DOHH2 (cell line): ENCODE results near the gene RHOXF2B.
"Not testable (repeated sequence)": the region's sequence is repeated elsewhere in the genome, so short reads cannot be mapped to it uniquely, and the experiment has no call there.

Experiments
- H3F3A ChIP-seq: fragments of 200-600 bp; sonication (generic), shearing (Covaris generic); 2 replicates; pipeline ENCODE4 v1.6.0; 2016; ENCODE audit warnings: antibody characterized with exemption, mild to moderate bottlenecking; ENCODE audit not compliant: control insufficient read depth, insufficient read depth
- H3K27ac ChIP-seq: fragments of 200-600 bp; sonication (generic); 2 replicates; pipeline ENCODE4 v1.5.1; 2014; ENCODE audit warnings: low read depth, mild to moderate bottlenecking, low read length, moderate library complexity
- H3K27me3 ChIP-seq: fragments of 200-600 bp; sonication (generic); 2 replicates; pipeline ENCODE4 v1.6.1; 2014; ENCODE audit warnings: mild to moderate bottlenecking, low read length, mixed read lengths; ENCODE audit not compliant: control insufficient read depth
- H3K36me3 ChIP-seq: fragments of 200-600 bp; sonication (generic); 2 replicates; pipeline ENCODE4 v1.6.1; 2014; ENCODE audit warnings: mild to moderate bottlenecking, low read length, moderate library complexity, mixed read lengths; ENCODE audit not compliant: control insufficient read depth
- H3K4me1 ChIP-seq: fragments of 200-600 bp; sonication (generic); 2 replicates; pipeline ENCODE4 v1.6.1; 2014; ENCODE audit warnings: mild to moderate bottlenecking, low read length, mixed read lengths; ENCODE audit not compliant: control insufficient read depth
- H3K4me2 ChIP-seq: fragments of 200-600 bp; sonication (generic); 2 replicates; pipeline ENCODE4 v1.6.0; 2014; ENCODE audit warnings: mild to moderate bottlenecking, low read length, moderate library complexity
- H3K4me3 ChIP-seq: fragments of 200-600 bp; sonication (generic); 2 replicates; pipeline ENCODE4 v1.5.1; 2014; ENCODE audit warnings: mild to moderate bottlenecking, low read length, mixed read lengths
- H3K79me2 ChIP-seq: fragments of 200-600 bp; sonication (generic); 2 replicates; pipeline ENCODE4 v1.6.1; 2014; ENCODE audit warnings: mild to moderate bottlenecking, low read length, mixed read lengths; ENCODE audit not compliant: control insufficient read depth
- H3K9me2 ChIP-seq: fragments of 200-600 bp; sonication (generic); replicated peaks from 2 replicates; pipeline ENCODE4 v1.6.1; 2014; ENCODE audit warnings: mild to moderate bottlenecking, low read length, mixed read lengths; ENCODE audit not compliant: control insufficient read depth
- H3K9me3 ChIP-seq: fragments of 200-600 bp; sonication (generic); 2 replicates; pipeline ENCODE4 v1.6.1; 2014; ENCODE audit warnings: antibody characterized with exemption, low read length, mixed read lengths; ENCODE audit not compliant: control insufficient read depth, insufficient read depth
- H4K20me1 ChIP-seq: fragments of 200-600 bp; sonication (generic); 2 replicates; pipeline ENCODE4 v1.6.0; 2014; ENCODE audit warnings: low read depth, mild to moderate bottlenecking, antibody characterized with exemption, low read length, moderate library complexity; ENCODE audit not compliant: control insufficient read depth, insufficient read depth
- CTCF ChIP-seq: fragments of 200-600 bp; sonication (generic); IDR thresholded peaks from one replicate; pipeline ENCODE4 v1.5.1; 2014; ENCODE audit warnings: antibody characterized with exemption, mild to moderate bottlenecking, low read depth, low read length; ENCODE audit not compliant: poor library complexity, severe bottlenecking
- EZH2phosphoT487 ChIP-seq: fragments of 200-600 bp; sonication (generic); IDR thresholded peaks from 2 replicates; pipeline ENCODE4 v1.6.1; 2017; ENCODE audit warnings: borderline replicate concordance, mild to moderate bottlenecking, antibody characterized with exemption, low read length, moderate library complexity, mixed read lengths

RHOXF2B gene

GRCh38 chrX:120090208-120090607, 12.7 kb upstream of the RHOXF2B start:
- Histone ChIP-seq H3K27me3 (no peaks in the 10 kb centered on the region), H3K4me2 (no peak overlapping the region), H3K4me1 (no peaks in the 10 kb centered on the region), H3K4me3 (no peak overlapping the region), H3F3A (no peaks in the 10 kb centered on the region), H3K36me3 (no peaks in the 10 kb centered on the region), H3K9me2 (no peaks in the 10 kb centered on the region), H4K20me1 (no peaks in the 10 kb centered on the region), H3K27ac (no peak overlapping the region), H3K9me3 (no peaks in the 10 kb centered on the region), H3K79me2 (no peaks in the 10 kb centered on the region)
- TF ChIP-seq EZH2phosphoT487, result no peak
- no peak for TF ChIP-seq CTCF

GRCh38 chrX:120087289-120088017, 10.0 kb upstream of the RHOXF2B start:
- Histone ChIP-seq H3K36me3 (no peaks in the 10 kb centered on the region), H3K4me3 (no peak overlapping the region), H3K27ac (no peak overlapping the region), H3K4me1 (no peaks in the 10 kb centered on the region), H4K20me1 (no peaks in the 10 kb centered on the region), H3K79me2 (no peaks in the 10 kb centered on the region), H3K9me2 (no peaks in the 10 kb centered on the region), H3F3A (no peaks in the 10 kb centered on the region), H3K9me3 (no peaks in the 10 kb centered on the region), H3K27me3 (no peaks in the 10 kb centered on the region), H3K4me2 (no peak overlapping the region)
- TF ChIP-seq CTCF, result no peak
- TF ChIP-seq EZH2phosphoT487, result no peak

DNA sequence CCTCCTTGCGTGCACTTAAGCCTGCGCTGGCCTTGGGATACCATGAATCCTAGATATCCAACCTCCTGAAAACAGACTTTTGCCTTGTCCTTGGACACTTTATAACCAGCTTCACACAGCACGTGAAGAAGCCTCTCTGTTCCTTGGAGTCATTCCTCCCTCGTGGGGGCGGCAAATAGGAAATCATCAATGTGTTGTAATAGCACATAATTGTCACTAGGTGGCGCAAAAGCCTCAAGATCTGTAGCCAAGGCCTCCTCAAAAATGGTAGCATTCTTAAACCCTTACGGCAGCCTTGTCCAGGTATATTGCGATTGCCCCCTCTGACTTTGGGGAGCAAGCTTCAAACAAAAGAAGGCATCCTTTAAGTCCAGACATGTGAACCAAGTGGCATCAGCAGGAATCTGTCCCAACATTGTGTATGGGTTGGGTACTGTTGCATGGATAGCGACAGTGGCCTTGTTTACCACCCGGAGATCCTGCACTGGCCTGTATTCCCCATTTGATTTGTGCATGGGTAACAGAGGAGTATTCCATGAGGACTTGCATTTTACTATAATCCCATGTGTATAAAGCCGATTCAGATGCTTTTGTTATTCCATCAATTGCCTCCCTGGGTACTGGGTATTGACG, 8.2 kb upstream of the RHOXF2B start:
- H3F3A ChIP-seq, H3K4me3 ChIP-seq, H3K79me2 ChIP-seq, H4K20me1 ChIP-seq, H3K9me2 ChIP-seq, H3K27me3 ChIP-seq, H3K4me1 ChIP-seq, H3K36me3 ChIP-seq, H3K9me3 ChIP-seq, H3K27ac ChIP-seq, H3K4me2 ChIP-seq: not testable (repeated sequence)

DNA sequence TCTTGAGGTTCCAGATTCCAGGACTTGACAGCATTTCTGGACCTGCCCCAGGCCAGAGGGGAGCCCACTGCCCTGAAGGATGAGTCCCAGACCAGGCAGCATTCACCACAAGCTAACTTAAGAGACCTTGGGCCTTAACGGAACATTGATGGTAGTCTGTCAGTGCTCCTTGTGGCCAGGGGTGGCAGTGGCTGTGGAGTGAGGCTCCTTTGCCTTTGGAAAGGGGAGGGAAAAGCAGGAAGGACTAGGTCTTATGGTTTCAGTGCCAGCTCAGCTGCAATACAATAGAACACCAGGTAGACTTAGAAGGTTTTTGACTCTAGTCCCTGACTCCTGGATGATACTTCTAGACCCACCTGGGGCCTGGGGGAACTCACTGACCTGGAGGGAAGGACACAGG, 11.3 kb downstream of the RHOXF2B start:
- H3K9me2 ChIP-seq, H3K4me1 ChIP-seq, H3F3A ChIP-seq, H3K36me3 ChIP-seq, H3K27ac ChIP-seq, H3K4me2 ChIP-seq, H3K9me3 ChIP-seq, H4K20me1 ChIP-seq, H3K4me3 ChIP-seq, H3K27me3 ChIP-seq, H3K79me2 ChIP-seq: not testable (repeated sequence)

- not testable (repeated sequence) for H3K4me2 ChIP-seq, H3K27me3 ChIP-seq, H3K9me2 ChIP-seq, H3K36me3 ChIP-seq, H3K4me3 ChIP-seq, H3K79me2 ChIP-seq, H3F3A ChIP-seq, H3K4me1 ChIP-seq, H3K27ac ChIP-seq, H3K9me3 ChIP-seq, H4K20me1 ChIP-seq
Observed at GRCh38 chrX:120042712-120043111, 34.8 kb downstream of the RHOXF2B start.

DNA sequence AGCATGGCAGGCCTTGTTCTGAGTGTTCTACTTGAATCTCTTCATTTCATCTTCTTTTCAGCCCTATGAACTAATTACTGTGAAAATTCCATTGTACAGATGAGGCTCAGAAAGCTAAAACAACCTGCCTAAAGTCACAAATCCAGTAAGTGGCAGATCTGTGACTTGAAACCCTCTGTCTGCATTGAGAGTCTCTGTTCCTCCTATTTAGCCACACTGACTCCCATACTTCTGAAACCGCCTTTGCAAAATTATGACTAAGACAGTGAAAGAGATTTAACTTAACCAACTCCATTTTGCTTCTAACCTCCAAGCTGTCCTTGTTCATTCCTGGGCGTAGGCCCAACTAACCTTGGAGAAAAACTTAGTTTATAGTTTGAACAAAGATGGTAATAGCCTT, 35.2 kb downstream of the RHOXF2B start:
- not testable (repeated sequence) for H3K27me3 ChIP-seq, H3K4me2 ChIP-seq, H3K36me3 ChIP-seq, H3K4me1 ChIP-seq, H3K9me3 ChIP-seq, H3F3A ChIP-seq, H3K9me2 ChIP-seq, H3K79me2 ChIP-seq, H4K20me1 ChIP-seq, H3K4me3 ChIP-seq, H3K27ac ChIP-seq
